K562 (cell line): Measurements from ENCODE around the gene NEURL4. TPM values are rescaled to one million over a fixed set of nuclear protein-coding genes. Genes with fewer than 3 reads are reported as not detected.

Experiments used
- ATAC-seq: fragments of 200-7000 bp; cut with Tn5 transposase; 3 replicates; pipeline ENCODE4 v1.9.1; 2020; ENCODE audit warnings: moderate library complexity
- BruUV-seq: library from RNA; stranded (reverse); fragments of 400-500 nt; replicated peaks from 2 replicates; lab custom pipeline; 2021; lab: Mats Ljungman, UMichigan
- CTCF ChIA-PET: fragments of 300-600 bp; formaldehyde crosslinking; extraction: SDS; loops from one replicate; lab custom pipeline; 2021; ENCODE audit warnings: low intra/inter-chr PET ratio; lab: Yijun Ruan, JAX
- POLR2A ChIA-PET: fragments of 300-600, 350-650 bp; sonication (Branson Sonifier 250); formaldehyde crosslinking; extraction: SDS; loops from one replicate; lab custom pipeline; 2021; ENCODE audit warnings: antibody characterized with exemption, inconsistent platforms; lab: Yijun Ruan, JAX
- DNase-seq, 4 experiments: peaks; one replicate each; pipeline versions ENCODE4 v3.0.0 to v3.0.0-alpha.2; 2011 to 2018; ENCODE audit warnings: low spot score in 3 of 4, mixed read lengths in 3 of 4; ENCODE audit errors: extremely low read depth in 1 of 4
- FAIRE-seq: peaks from 2 replicates; lab custom pipeline; 2011; peaks lifted over from hg19 to GRCh38; lab: Jason Lieb, UNC
- H2AFZ ChIP-seq: 2 replicates; pipeline ENCODE4 v1.6.0; 2011; ENCODE audit warnings: low read depth, low read length, control low read depth, inconsistent platforms
- H3K27ac ChIP-seq: fragments of 200-600 bp; 3 replicates; pipeline ENCODE4 v1.8.0; 2011; ENCODE audit warnings: low read depth, mild to moderate bottlenecking, control low read depth, inconsistent platforms, low read length, moderate library complexity, mixed read lengths; ENCODE audit errors: extremely low read depth
- H3K27me3 ChIP-seq, 2 experiments: fragments of 300-600 bp in 1 of 2; 2 replicates in 1 of 2; 3 replicates in 1 of 2; pipeline versions ENCODE4 v1.6.0 to v1.8.0; 2011; ENCODE audit warnings: inconsistent platforms in 2 of 2, low read length in 2 of 2, mild to moderate bottlenecking in 1 of 2, mixed read lengths in 1 of 2, moderate library complexity in 1 of 2; ENCODE audit not compliant: control insufficient read depth in 2 of 2, insufficient read depth in 2 of 2
- H3K36me3 ChIP-seq: fragments of 300-600 bp; 3 replicates; pipeline ENCODE4 v1.8.0; 2011; ENCODE audit warnings: mild to moderate bottlenecking, low read length, inconsistent platforms; ENCODE audit not compliant: control insufficient read depth, insufficient read depth
- H3K4me1 ChIP-seq, 2 experiments: fragments of 200-600 bp in 1 of 2; replicated peaks in 1 of 2; 2 replicates in 1 of 2; 3 replicates in 1 of 2; pipeline versions ENCODE4 v1.5.1 to v1.8.0; 2011; ENCODE audit warnings: inconsistent platforms in 2 of 2, low read length in 2 of 2, mild to moderate bottlenecking in 1 of 2, mixed read lengths in 1 of 2, moderate library complexity in 1 of 2; ENCODE audit not compliant: control insufficient read depth in 2 of 2, insufficient read depth in 2 of 2
- H3K4me2 ChIP-seq: 2 replicates; pipeline ENCODE4 v1.6.1; 2011; ENCODE audit warnings: low read length, control low read depth, inconsistent platforms, mixed read lengths; ENCODE audit not compliant: insufficient read depth
- H3K4me3 ChIP-seq: fragments of 200-600 bp; sonication (generic), shearing (Covaris generic); 2 replicates; pipeline ENCODE4 v1.5.1; 2016; ENCODE audit warnings: control low read depth, inconsistent platforms
- H3K79me2 ChIP-seq: fragments of 200-600 bp; 3 replicates; pipeline ENCODE4 v1.8.0; 2011; ENCODE audit warnings: low read length, inconsistent platforms; ENCODE audit not compliant: control insufficient read depth, insufficient read depth
- H3K9ac ChIP-seq, 2 experiments: 2 replicates each; pipeline versions ENCODE4 v1.6.0 to v1.6.1; 2011; ENCODE audit warnings: low read depth in 2 of 2, low read length in 2 of 2, control low read depth in 1 of 2, inconsistent platforms in 1 of 2, mild to moderate bottlenecking in 1 of 2, mixed read lengths in 1 of 2; ENCODE audit not compliant: insufficient read depth in 1 of 2
- H3K9me1 ChIP-seq: one replicate; pipeline ENCODE4 v1.6.0; 2011; ENCODE audit warnings: inconsistent platforms, mild to moderate bottlenecking, low read length, moderate library complexity; ENCODE audit not compliant: control insufficient read depth, insufficient read depth
- H3K9me3 ChIP-seq: replicated peaks from 2 replicates; pipeline ENCODE4 v1.5.1; 2011; ENCODE audit warnings: low read depth, low read length, inconsistent platforms; ENCODE audit not compliant: control insufficient read depth, insufficient read depth
- H4K20me1 ChIP-seq: replicated peaks from 2 replicates; pipeline ENCODE4 v1.6.1; 2011; ENCODE audit warnings: low read length, inconsistent platforms, mixed read lengths; ENCODE audit not compliant: control insufficient read depth, insufficient read depth
- CTCF ChIP-seq, 3 experiments: IDR thresholded peaks in 2 of 3; conservative IDR thresholded peaks in 1 of 3; 2 replicates each; pipeline ENCODE4 v1.5.1; 2011 to 2012; ENCODE audit warnings: low read length in 3 of 3, mild to moderate bottlenecking in 3 of 3, control low read depth in 2 of 3, improper control_type of control experiment in 1 of 3, inconsistent platforms in 1 of 3, low read depth in 1 of 3, mixed read lengths in 1 of 3, moderate library complexity in 1 of 3; ENCODE audit not compliant: insufficient read depth in 2 of 3
- FOXA3 ChIP-seq, 2 experiments: fragments of 450-650 bp in 1 of 2; sonication (generic) in 1 of 2; formaldehyde crosslinking; IDR thresholded peaks in 1 of 2; conservative IDR thresholded peaks in 1 of 2; 2 replicates each; pipeline versions ENCODE4 v1.4.0 to v1.8.0; 2020 to 2022; ENCODE audit warnings: mild to moderate bottlenecking in 2 of 2, missing genetic modification reagents in 1 of 2
- FOXK1 ChIP-seq: sonication (generic); formaldehyde crosslinking; IDR thresholded peaks from 2 replicates; pipeline ENCODE4 v1.8.0; 2022; ENCODE audit warnings: missing genetic modification reagents, mild to moderate bottlenecking, borderline replicate concordance
- POLR2B ChIP-seq: fragments of 450-650 bp; IDR thresholded peaks from 2 replicates; pipeline ENCODE4 v1.6.1; 2018; ENCODE audit warnings: low read depth; ENCODE audit not compliant: partially characterized antibody
- STAT6 ChIP-seq: sonication (generic); formaldehyde crosslinking; IDR thresholded peaks from 2 replicates; pipeline ENCODE4 v1.8.1; 2023; ENCODE audit warnings: mild to moderate bottlenecking, missing genetic modification reagents
- TAL1 ChIP-seq: fragments of 450-650 bp; IDR thresholded peaks from 2 replicates; pipeline ENCODE4 v1.6.1; 2016; ENCODE audit warnings: mild to moderate bottlenecking
- WGBS: fragments of 100-300 bp; shearing (Covaris generic); methylation state at CpG from one replicate; pipeline ENCODE4 v1.1.6; 2016; ENCODE audit warnings: low coverage, mixed read lengths; ENCODE audit not compliant: insufficient coverage; ENCODE audit errors: missing lambda C conversion rate; 5-methylcytosine and 5-hydroxymethylcytosine counted together
- in situ Hi-C: fragments of 300-500 bp; cut with MboI; formaldehyde crosslinking; loops from 4 replicates; pipeline ENCODE4 v1.15.0; 2018; ENCODE audit warnings: inconsistent platforms, mixed read lengths
- intact Hi-C: fragments of 100-400 bp; cut with micrococcal nuclease; formaldehyde crosslinking; loops from 2 replicates; pipeline ENCODE4 v1.14.2; 2022
- polyA plus RNA-seq, 8 experiments: library from polyadenylated mRNA; depleted of rRNA in 4 of 8; stranded (reverse) in 5 of 8; unstranded in 3 of 8; fragments of >200 nt; fragmentation: Nextera tagmentation in 2 of 8; fragmentation: Illumina TruSeq in 1 of 8; extraction: Ambion mirVana in 2 of 8; extraction: Trizol in 1 of 8; gene quantifications; 2 replicates each; pipeline versions ENCODE4 v1.2.1 to v1.2.3, GENCODE V29; 2011 to 2014; ENCODE audit warnings: inconsistent platforms in 1 of 8, missing spikeins in 1 of 8
- total RNA-seq, 7 experiments: library from RNA; depleted of rRNA in 6 of 7; stranded (reverse); fragments of >200 nt in 6 of 7; fragmentation: Illumina TruSeq in 2 of 7; extraction: Trizol in 2 of 7; gene quantifications; 2 replicates each; pipeline versions ENCODE4 v1.2.1 to v1.2.3, GENCODE V29; 2011 to 2021; ENCODE audit warnings: low replicate concordance in 1 of 7

The NEURL4 gene
- total and polyA plus RNA-seq, 9 of the 15 experiments (the other 6 are each of a cell fraction or from before 2014, with no cell fraction given): 0.08 to 37.4 (median 11.5) TPM

GRCh38 chr17:7324438-7324779 is 4.7 kb downstream of the NEURL4 start:
- Histone ChIP-seq H3K4me1 (peaks cover 0 to 23% of the 10 kb centered on the region in 2 experiments; a peak in 3 of 5 replicates), H3K36me3 (peaks cover 66% of the 10 kb centered on the region; the same call in 2 of the 3 replicates), H3K27ac (no peak overlapping the region), H3K27me3 (no peaks in the 10 kb centered on the region), H3K9me1 (no peaks in the 10 kb centered on the region), H3K4me3 (no peak overlapping the region), H3K9me3 (no peaks in the 10 kb centered on the region), H2AFZ (no peak overlapping the region), H4K20me1 (no peaks in the 10 kb centered on the region), H3K4me2 (no peak overlapping the region), H3K79me2 (peaks cover 16% of the 10 kb centered on the region), H3K9ac (peak overlapping the region in 1 of 2 experiments; percentile 43; a peak in 1 of 4 replicates)
- BruUV-seq: no TSS peak
- ATAC-seq: no peak
- TF ChIP-seq TAL1 (no peak), STAT6 (CRISPR knock-in tag) (no peak), FOXA3 (CRISPR knock-in tag; conservative IDR thresholded peaks at IDR 0.05 in 1 of 2, IDR thresholded peaks at IDR 0.05 in 1 of 2) (no peak), CTCF (IDR thresholded peaks at IDR 0.05 in 2 of 3, conservative IDR thresholded peaks at IDR 0.05 in 1 of 3; ENCODE audit: insufficient read depth in 2 of 3, low read depth in 1 of 3, low read length in 3 of 3) (0 out of 6 replicates have a peak, but pooled peaks of 1 of the 3 experiments have one; percentile 5), POLR2B (no peak), FOXK1 (CRISPR knock-in tag) (no peak)
- in situ Hi-C loops: no loop called here
- intact Hi-C loops: no loop called here
- FAIRE-seq: no peak
- WGBS: 79% methylated on average over 3 of the region's 3 CpGs
- ChIA-PET POLR2A (no interaction called here), CTCF (interaction anchor here (1.2 to 2.4 kb wide), 2 partner anchors 21 to 236 kb away, joined by 3 to 13 read pairs; no protein-coding TSS in a partner anchor)
- no peak for DNase-seq
